Globus pallidus (tissue), 1 donor: Measurements from ENCODE around the gene ANKRD37.
A peak's percentile ranks its signal among the peaks of the same experiment; 100 is the strongest.

Source experiments
- DNase-seq: peaks from one replicate; pipeline ENCODE4 v3.0.0-alpha.2; 2015; ENCODE audit warnings: low spot score

ANKRD37 gene

GRCh38 chr4:185380320-185380719 lies 16.3 kb upstream of the ANKRD37 start:
- no peak for DNase-seq

DNA sequence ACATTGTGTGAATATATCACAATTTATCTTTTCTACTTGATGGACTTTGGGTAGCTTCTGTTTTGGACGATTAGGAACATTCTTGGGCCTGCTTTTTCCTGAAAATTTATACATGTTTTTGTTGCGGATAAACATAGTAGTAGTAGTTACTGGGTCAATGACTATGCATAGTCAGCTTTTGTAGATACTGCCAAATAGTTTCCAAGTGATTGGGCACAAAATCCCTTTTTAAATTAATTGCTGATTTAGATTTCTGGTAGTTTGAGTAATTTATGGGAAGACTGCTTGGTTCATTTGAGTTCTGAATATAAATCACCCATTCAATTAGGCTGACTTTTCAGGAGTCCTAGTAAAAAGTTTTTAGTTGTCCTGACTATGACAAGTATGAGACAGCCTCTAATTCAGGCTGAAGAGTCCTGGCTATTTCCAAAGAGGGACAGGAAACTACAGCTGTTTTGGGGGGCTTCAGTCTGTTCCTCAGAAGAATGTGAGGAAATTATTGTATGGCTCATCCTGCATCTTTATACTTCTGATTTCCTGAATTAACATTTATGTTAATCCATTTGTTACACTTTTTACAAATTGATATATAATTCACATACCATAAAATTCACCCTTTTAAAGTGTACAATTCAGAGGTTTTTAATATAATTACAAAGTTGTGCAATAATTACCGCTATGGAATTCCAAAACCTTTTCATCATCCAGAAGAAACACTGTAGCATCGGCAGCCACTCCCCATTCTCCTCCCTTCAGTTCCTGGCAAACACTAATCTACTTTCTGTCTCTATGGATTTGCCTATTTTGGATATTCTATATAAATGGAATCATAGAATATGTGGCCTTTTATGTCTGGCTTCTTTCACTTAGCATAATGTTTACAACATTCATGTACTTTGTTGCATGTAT lies 15.1 kb upstream of the ANKRD37 start:
- DNase-seq: no peak

GRCh38 chr4:185382754-185383153 lies 13.9 kb upstream of the ANKRD37 start:
- DNase-seq: no peak

DNA sequence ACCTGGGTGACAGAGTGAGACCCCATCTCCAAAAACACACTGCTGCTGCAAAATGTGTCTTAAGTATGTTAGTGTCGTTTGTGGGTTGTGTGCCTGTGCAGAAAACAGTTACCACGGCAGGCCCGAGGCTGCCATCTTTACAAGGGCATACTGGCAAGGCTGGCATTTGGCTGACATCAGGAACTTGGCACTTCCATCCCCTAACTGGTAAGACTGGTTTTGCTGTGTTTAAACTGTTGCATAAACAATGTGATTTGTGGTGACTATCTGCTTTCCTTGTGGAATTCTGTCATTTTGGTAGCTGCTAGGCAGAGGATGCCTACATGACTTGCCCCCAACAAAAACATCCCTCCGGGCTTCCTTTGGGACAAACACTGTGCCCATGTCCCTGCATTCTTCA lies 13.2 kb upstream of the ANKRD37 start:
- no peak for DNase-seq

DNA sequence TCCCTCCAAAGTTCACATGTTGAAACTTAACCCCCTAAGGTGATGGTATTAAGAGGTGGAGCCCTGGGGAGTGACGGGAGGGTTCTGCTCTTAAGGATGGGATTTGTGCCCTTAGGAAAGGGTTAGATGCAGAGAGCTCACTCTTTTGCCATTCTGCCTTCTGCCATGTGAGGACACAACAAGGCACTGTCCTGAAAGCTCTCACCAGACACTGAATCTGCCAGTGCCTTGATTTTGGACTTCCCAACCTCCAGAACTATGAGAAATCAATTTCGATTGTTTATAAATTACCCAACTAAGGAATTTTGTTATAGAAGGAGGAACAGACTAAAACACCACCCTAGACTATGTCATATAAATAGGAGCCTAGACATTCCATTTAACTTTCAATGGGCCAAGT lies 12.6 kb upstream of the ANKRD37 start:
- DNase-seq: no peak

DNA sequence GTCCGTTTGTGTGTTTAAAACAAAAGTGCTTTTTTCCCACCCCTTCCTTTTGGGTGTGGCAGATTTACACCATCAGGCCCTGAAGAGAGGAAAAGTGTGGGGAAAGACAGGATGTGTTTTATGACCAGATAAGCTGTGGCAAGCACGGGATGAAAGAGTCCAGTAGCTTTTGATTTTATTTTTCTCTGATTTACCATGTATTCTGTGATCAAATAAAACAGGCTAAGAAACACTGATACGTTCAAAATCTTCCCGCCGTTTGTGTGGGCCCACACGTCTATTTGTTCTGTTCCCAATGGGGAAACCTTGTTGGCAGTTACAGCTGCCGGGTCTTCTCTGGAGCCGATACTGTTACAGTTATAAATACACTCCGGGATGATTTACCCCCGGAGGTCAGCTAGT lies 11.7 kb upstream of the ANKRD37 start:
- no peak for DNase-seq

- no peak for DNase-seq
Measured at GRCh38 chr4:185387957-185388356, 8.7 kb upstream of the ANKRD37 start.

DNA sequence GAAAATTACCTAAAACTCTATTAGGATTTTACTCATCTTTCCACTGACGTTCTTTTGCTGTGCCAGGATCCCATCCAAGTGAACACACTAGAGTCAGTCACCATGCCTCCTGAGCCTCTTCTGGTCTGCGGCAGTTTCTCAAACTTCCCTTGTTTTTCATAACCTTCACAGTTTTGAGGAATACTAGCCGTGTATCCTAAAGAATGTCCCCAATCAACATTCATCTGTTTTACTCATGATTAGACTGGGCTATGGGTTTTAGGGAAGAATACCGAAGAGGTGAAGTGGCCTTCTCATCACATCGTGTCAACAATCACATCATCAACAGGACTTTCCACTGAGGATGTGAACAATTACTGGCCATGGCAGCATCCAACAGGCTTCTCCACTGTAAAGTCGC lies 5.7 kb upstream of the ANKRD37 start:
- DNase-seq: no peak

GRCh38 chr4:185392156-185392555 lies 4.5 kb upstream of the ANKRD37 start:
- no peak for DNase-seq

- peak; percentile 51 for DNase-seq
Measured at GRCh38 chr4:185394568-185395237, 1.9 kb upstream of the ANKRD37 start.

- DNase-seq: peak; percentile 97
Measured at GRCh38 chr4:185395238-185395955, 1.2 kb upstream of the ANKRD37 start, which contains the start of gene LRP2BP. Gene LRP2BP, minus strand, starts transcription at chr4:185395924. Its CDS starts 17,738 bp downstream, at chr4:185378186.

- peak; percentile 97 for DNase-seq
Measured at GRCh38 chr4:185395956-185396723, 501 bp upstream of the ANKRD37 start.

GRCh38 chr4:185398618-185399017 lies 2.0 kb downstream of the ANKRD37 start:
- DNase-seq: no peak

GRCh38 chr4:185399466-185399865 lies 2.8 kb downstream of the ANKRD37 start:
- DNase-seq: peak; percentile 34

GRCh38 chr4:185404031-185404430 lies 7.4 kb downstream of the ANKRD37 start:
- DNase-seq: no peak

DNA sequence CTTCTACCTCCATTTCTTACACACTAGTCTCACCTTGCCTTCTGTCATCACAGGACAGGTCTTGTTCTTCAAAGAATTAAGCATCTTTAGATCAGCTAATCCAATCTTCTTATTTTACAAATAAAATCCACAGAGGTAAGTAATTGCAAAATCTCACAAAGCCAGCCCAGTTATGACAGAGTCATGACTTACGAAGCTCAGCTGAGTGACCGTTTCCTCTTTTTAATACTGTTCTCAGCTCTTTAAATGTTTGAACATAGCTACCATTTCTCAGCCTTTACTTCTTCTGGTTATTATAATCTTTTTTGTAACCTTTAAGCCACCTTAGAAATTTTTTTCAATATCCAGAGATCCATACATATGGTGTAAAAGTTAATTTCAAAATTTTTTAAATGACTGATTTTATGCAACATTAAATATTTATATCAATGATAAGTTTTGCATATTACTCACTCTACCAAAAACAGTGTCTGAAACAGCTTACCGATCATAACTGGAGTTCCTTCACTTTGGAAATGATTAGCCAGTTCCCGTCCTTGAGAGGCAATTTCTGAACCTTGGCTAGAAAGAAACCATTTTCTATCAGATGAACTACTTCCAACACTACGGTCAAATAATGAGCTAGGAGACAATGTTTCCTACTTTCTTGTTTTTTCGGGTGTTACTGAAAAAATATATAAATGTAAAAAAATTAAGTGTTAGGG lies 8.8 kb downstream of the ANKRD37 start:
- DNase-seq: no peak

DNA sequence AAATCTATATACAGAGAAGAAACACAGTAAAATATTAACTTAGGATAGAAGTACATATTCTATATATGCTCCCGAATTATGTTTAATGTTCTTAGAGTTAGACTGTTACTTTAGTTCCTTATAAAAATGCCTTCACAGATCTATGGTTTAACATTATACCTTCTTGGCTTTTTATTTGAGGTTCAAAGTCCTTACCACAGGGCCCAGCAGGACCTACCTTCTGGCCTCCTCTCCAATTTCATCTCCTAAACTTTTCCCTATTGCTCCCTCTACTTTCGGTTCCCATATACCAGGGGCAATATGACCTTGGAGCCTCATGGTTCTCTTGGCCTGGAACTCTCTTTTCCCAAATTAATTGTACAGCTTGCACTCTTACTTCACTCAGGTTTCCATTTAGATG lies 11.8 kb downstream of the ANKRD37 start:
- no peak for DNase-seq

DNA sequence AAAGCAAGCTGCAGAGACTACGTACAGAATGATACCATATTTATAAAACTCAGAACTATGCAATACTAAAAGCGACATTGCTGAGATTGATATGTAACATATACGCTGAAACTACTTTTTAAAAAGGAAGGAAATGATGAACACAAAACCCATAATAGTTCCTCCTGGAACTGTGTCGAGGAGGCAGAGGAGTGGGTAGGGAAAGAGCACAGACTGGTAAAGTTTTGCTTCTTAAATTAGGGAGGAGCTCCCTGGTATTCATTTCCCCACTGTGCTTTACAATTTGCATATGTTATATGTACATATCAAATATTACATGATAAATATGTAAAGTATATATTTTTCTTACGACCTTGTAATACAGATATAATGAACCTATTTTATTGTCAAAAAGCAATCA lies 15.2 kb downstream of the ANKRD37 start:
- DNase-seq: no peak

- no peak for DNase-seq
Measured at GRCh38 chr4:185412412-185412811, 15.8 kb downstream of the ANKRD37 start.

- no peak for DNase-seq
Measured at GRCh38 chr4:185416955-185417354, 20.3 kb downstream of the ANKRD37 start.
